HepG2 (cell line): ENCODE results near the gene IHH. TPM values are rescaled to one million over a fixed set of nuclear protein-coding genes. Genes with fewer than 3 reads are reported as not detected.

Experiments used
- ATRX ChIP-seq: sonication (generic); formaldehyde crosslinking; IDR thresholded peaks from 2 replicates; pipeline ENCODE4 v1.4.0; 2020; ENCODE audit warnings: missing genetic modification reagents, borderline replicate concordance
- CC2D1A ChIP-seq: sonication (generic); formaldehyde crosslinking; IDR thresholded peaks from 2 replicates; pipeline ENCODE4 v1.8.1; 2023; ENCODE audit warnings: mild to moderate bottlenecking, missing genetic modification reagents
- DRAP1 ChIP-seq: IDR thresholded peaks from 2 replicates; pipeline ENCODE4 v1.6.1; 2016; ENCODE audit warnings: missing genetic modification reagents, missing compliant biosample characterization
- GMEB2 ChIP-seq: IDR thresholded peaks from 2 replicates; pipeline ENCODE4 v1.6.1; 2016; ENCODE audit warnings: missing biosample characterization, missing genetic modification reagents, low read depth
- HMGA1 ChIP-seq: sonication (generic); formaldehyde crosslinking; conservative IDR thresholded peaks from 2 replicates; pipeline ENCODE4 v1.4.0; 2020; ENCODE audit warnings: missing genetic modification reagents
- KDM1A ChIP-seq: IDR thresholded peaks from 2 replicates; pipeline ENCODE4 v1.6.1; 2016; ENCODE audit warnings: missing compliant biosample characterization
- MTERF4 ChIP-seq: sonication (generic); formaldehyde crosslinking; IDR thresholded peaks from 2 replicates; pipeline ENCODE4 v1.8.0; 2023; ENCODE audit warnings: mild to moderate bottlenecking, missing genetic modification reagents
- NAIF1 ChIP-seq: sonication (generic); formaldehyde crosslinking; IDR thresholded peaks from 2 replicates; pipeline ENCODE4 v1.5.0; 2020; ENCODE audit warnings: mild to moderate bottlenecking, missing genetic modification reagents, borderline replicate concordance
- PBX3 ChIP-seq: sonication (generic); formaldehyde crosslinking; IDR thresholded peaks from 2 replicates; pipeline ENCODE4 v1.8.1; 2023; ENCODE audit warnings: missing genetic modification reagents, inconsistent platforms, borderline replicate concordance
- RNF219 ChIP-seq: sonication (generic); formaldehyde crosslinking; IDR thresholded peaks from 2 replicates; pipeline ENCODE4 v1.5.0; 2020; ENCODE audit warnings: mild to moderate bottlenecking, missing genetic modification reagents
- SAFB2 ChIP-seq: sonication (generic); formaldehyde crosslinking; IDR thresholded peaks from 2 replicates; pipeline ENCODE4 v1.5.1; 2020; ENCODE audit warnings: missing genetic modification reagents, low read depth, mild to moderate bottlenecking, borderline replicate concordance
- SIX4 ChIP-seq: sonication (generic); formaldehyde crosslinking; IDR thresholded peaks from 2 replicates; pipeline ENCODE4 v1.4.0; 2020; ENCODE audit warnings: missing genetic modification reagents
- SMARCC2 ChIP-seq: fragments of 450-650 bp; IDR thresholded peaks from 2 replicates; pipeline ENCODE4 v1.6.1; 2017; ENCODE audit warnings: antibody characterized with exemption, mild to moderate bottlenecking
- STAG1 ChIP-seq: sonication (generic); formaldehyde crosslinking; IDR thresholded peaks from 2 replicates; pipeline ENCODE4 v1.4.0; 2020; ENCODE audit warnings: missing genetic modification reagents
- SUZ12 ChIP-seq: fragments of 150-350 bp; IDR thresholded peaks from 2 replicates; pipeline ENCODE4 v1.6.1; 2014; ENCODE audit warnings: low read depth, low read length
- TEAD2 ChIP-seq: sonication (generic); formaldehyde crosslinking; IDR thresholded peaks from 2 replicates; pipeline ENCODE4 v1.9.0; 2021; ENCODE audit warnings: missing genetic modification reagents
- ZBTB25 ChIP-seq: IDR thresholded peaks from 2 replicates; pipeline ENCODE4 v1.6.1; 2018; ENCODE audit warnings: missing genetic modification reagents
- ZMAT5 ChIP-seq: sonication (generic); formaldehyde crosslinking; IDR thresholded peaks from 2 replicates; pipeline ENCODE4 v1.5.0; 2020; ENCODE audit warnings: mild to moderate bottlenecking, low read depth, missing genetic modification reagents, borderline replicate concordance
- ZNF234 ChIP-seq: sonication (generic); formaldehyde crosslinking; conservative IDR thresholded peaks from 2 replicates; pipeline ENCODE4 v1.5.1; 2020; ENCODE audit warnings: mild to moderate bottlenecking, missing genetic modification reagents
- ZNF251 ChIP-seq: sonication (generic); formaldehyde crosslinking; IDR thresholded peaks from 2 replicates; pipeline ENCODE4 v1.9.0; 2021; ENCODE audit warnings: mild to moderate bottlenecking, missing genetic modification reagents
- ZNF274 ChIP-seq: sonication (generic); formaldehyde crosslinking; IDR thresholded peaks from 2 replicates; pipeline ENCODE4 v1.5.1; 2020; ENCODE audit warnings: mild to moderate bottlenecking, missing genetic modification reagents
- ZNF782 ChIP-seq: sonication (generic); formaldehyde crosslinking; IDR thresholded peaks from 2 replicates; pipeline ENCODE4 v1.4.0; 2020; ENCODE audit warnings: missing genetic modification reagents, mild to moderate bottlenecking, borderline replicate concordance
- polyA plus RNA-seq, 8 experiments: library from polyadenylated mRNA; depleted of rRNA in 3 of 8; stranded (reverse) in 7 of 8; unstranded in 1 of 8; fragments of >200 nt; fragmentation: Illumina TruSeq in 4 of 8; extraction: Trizol in 4 of 8; gene quantifications; 2 replicates each; pipeline versions ENCODE4 v1.2.1 to v1.2.3, GENCODE V29; 2011 to 2016; ENCODE audit warnings: low read depth in 4 of 8, missing spikeins in 1 of 8, mixed read lengths in 1 of 8; ENCODE audit not compliant: insufficient read depth in 1 of 8
- total RNA-seq, 5 experiments: library from RNA; depleted of rRNA; stranded (reverse); fragments of >200 nt; fragmentation: Illumina TruSeq; extraction: Trizol; gene quantifications; 2 replicates each; pipeline ENCODE4 v1.2.3, GENCODE V29; 2016; ENCODE audit warnings: low read depth in 1 of 5

The IHH gene
- total and polyA plus RNA-seq, 2 of the 13 experiments (the other 11 are each of a cell fraction or from before 2014, with no cell fraction given) = 0.42 TPM; not detected in 1

- no peak for TF ChIP-seq ZNF251
- no peak for TF ChIP-seq ZMAT5
- no peak for TF ChIP-seq SAFB2 (CRISPR knock-in tag)
- no peak for TF ChIP-seq SUZ12
- TF ChIP-seq ZBTB25 (CRISPR knock-in tag) = no peak
- no peak for TF ChIP-seq SIX4 (CRISPR knock-in tag)
- TF ChIP-seq STAG1 (CRISPR knock-in tag) = peak; percentile 29; the same call in 1 of the 2 replicates
- TF ChIP-seq TEAD2 (CRISPR knock-in tag) = no peak
- no peak for TF ChIP-seq PBX3 (CRISPR knock-in tag)
- TF ChIP-seq ZNF274 (CRISPR knock-in tag) = no peak; the same call in none of the 2 replicates
- TF ChIP-seq RNF219 (CRISPR knock-in tag) = no peak
- no peak for TF ChIP-seq CC2D1A
- no peak; the same call in 1 of the 2 replicates for TF ChIP-seq MTERF4 (CRISPR knock-in tag)
- TF ChIP-seq ZNF234 = no peak; the same call in 1 of the 2 replicates
- peak; percentile 78; the same call in 1 of the 2 replicates for TF ChIP-seq ZNF782 (CRISPR knock-in tag)
- no peak for TF ChIP-seq HMGA1 (CRISPR knock-in tag)
- no peak for TF ChIP-seq DRAP1 (CRISPR knock-in tag)
- TF ChIP-seq KDM1A (CRISPR knock-in tag) = no peak
- no peak for TF ChIP-seq NAIF1 (CRISPR knock-in tag)
- no peak for TF ChIP-seq ATRX (CRISPR knock-in tag)
- no peak for TF ChIP-seq GMEB2 (CRISPR knock-in tag)
- TF ChIP-seq SMARCC2 = no peak
Measured at GRCh38 chr2:219058541-219059374, 2.0 kb downstream of the IHH start (continued).
